Heart left ventricle (tissue), 13 donors: ENCODE results near the gene PLIN5.

ENCODE experiments used
- POLR2A ChIP-seq, 2 donors: fragments of 450-650 bp; IDR thresholded peaks; one replicate each; pipeline ENCODE4 v1.6.1; 2017; ENCODE audit warnings: antibody characterized with exemption in 2 of 2, mild to moderate bottlenecking in 2 of 2, moderate library complexity in 2 of 2
- TF ChIP-seq, protein P1 (sequence below), 12 donors: fragments of 200-600 bp; sonication (generic) in 4 of 12; IDR thresholded peaks; one replicate each; pipeline versions ENCODE4 v1.5.0 to v1.8.0; 2018 to 2022; ENCODE audit warnings: antibody characterized with exemption in 12 of 12, mild to moderate bottlenecking in 5 of 12
- donor health status: ischemic (EF 13 %, LVEDD 7.1; RV severe dilation, severe dysfunction).
- donor health status: DM: no; HTN: yes; CAD: no.
- donor health status: DM: no; HTN: no; CAD: no.
- donor health status: ischemic (EF 25% LVEDD 6.9; RV normal size, moderate dysfunction).
- donor health status: ischemic (EF 25% LVEDD 5.7; RV mildly dilated, moderate dysfunction).
- donor health status: ischemic (EF 35%, LVEDD 5.7; RV mildly dilated, moderate dysfunction).
- donor health status: nonischemic (EF 11% LVEDD 7.7; RV severe dilation, severe dysfunction).
- donor health status: DM: yes; HTN: yes; CAD: no.
- donor health status: PGD.
- donor health status: ischemic (EF 29% LVEDD 5.4; RV normal size, mild dysfunction).
- donor health status: nonischemic (EF 23%, LVEDD 6.1; RV moderate dilation, normal function).

DNA sequence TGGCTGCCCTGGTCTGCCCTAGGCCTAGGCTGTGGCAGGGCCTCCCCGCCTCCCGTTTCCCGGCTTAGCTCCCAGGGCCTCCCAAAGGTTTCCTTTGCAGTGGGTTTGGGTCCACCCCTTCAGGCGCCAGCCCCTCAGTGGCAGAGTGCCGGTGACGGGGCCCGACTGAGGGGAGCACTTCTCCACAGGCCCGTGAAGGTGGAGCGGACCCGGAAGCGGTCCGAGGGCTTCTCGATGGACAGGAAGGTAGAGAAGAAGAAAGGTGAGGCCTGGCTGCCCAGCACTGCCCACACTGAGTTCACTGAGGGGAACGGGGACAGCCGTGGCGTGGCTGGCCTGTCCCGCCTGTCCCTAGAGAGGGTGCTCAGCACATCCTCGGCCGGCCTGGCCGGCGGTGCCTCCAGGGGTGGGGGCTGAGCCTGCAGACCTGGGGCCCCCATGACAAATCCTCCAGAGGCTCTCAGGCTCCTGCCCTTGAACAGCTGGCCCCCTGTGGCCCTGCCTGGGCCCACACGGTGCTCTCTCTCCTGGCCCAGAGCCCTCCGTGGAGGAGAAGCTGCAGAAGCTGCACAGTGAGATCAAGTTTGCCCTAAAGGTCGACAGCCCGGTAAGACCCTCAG is 37.1 kb downstream of the PLIN5 start:
- TF ChIP-seq, protein P1, sequence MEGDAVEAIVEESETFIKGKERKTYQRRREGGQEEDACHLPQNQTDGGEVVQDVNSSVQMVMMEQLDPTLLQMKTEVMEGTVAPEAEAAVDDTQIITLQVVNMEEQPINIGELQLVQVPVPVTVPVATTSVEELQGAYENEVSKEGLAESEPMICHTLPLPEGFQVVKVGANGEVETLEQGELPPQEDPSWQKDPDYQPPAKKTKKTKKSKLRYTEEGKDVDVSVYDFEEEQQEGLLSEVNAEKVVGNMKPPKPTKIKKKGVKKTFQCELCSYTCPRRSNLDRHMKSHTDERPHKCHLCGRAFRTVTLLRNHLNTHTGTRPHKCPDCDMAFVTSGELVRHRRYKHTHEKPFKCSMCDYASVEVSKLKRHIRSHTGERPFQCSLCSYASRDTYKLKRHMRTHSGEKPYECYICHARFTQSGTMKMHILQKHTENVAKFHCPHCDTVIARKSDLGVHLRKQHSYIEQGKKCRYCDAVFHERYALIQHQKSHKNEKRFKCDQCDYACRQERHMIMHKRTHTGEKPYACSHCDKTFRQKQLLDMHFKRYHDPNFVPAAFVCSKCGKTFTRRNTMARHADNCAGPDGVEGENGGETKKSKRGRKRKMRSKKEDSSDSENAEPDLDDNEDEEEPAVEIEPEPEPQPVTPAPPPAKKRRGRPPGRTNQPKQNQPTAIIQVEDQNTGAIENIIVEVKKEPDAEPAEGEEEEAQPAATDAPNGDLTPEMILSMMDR (IDR thresholded peaks at IDR 0.05), result no peak
- TF ChIP-seq POLR2A (IDR thresholded peaks at IDR 0.05), result no peak
